Kidney tubule cell (primary cell): ENCODE measurements around the gene ORMDL1.

ENCODE experiments used
- DNase-seq: peaks from one replicate; pipeline ENCODE4 v3.0.0-alpha.2; 2018; ENCODE audit warnings: low spot score

Gene ORMDL1, protein sequence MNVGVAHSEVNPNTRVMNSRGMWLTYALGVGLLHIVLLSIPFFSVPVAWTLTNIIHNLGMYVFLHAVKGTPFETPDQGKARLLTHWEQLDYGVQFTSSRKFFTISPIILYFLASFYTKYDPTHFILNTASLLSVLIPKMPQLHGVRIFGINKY

DNA sequence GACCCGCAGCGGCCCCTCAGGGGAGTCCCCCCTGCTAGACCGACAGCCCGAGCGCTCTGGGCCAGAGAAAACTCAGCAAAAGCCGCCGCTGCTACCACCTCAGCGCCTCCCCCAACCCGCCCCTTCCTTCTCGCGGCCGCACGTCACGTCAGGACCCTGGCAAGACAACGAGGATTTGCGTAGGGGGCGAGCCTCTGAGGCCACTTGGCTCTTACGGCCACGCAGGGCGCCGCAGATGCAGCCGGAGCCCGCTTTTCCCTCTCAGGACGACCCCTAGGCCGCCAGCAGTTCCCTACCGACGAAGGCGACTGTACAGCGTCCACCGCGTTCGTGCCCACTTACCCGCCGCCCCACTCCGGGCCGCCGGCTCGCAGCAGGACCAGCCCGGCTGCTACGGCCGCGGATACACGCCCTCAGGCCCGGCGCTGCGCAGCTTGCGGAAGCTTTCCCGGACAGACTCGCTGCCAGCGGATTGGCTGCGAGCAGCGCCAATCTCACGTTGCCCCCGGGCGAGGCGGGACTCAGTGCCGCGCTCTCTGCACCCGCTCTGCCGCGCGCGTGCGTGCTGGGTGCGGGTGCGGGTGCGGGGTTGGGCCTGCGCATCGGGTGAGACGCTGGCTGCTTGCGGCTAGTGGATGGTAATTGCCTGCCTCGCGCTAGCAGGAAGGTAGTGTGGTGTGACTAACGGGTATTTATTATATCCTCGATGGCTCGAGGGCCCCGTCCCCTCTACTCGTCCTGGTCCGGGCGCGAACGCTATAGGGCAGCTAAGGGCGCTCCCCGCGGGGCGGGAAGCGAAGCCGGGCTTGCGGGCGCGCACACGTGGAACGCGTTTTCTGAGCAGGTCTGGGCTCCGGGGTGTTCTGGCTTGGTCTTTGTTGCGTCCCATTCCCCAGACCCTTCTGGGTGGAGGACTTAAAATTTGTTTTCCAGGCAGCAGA lies at the start of gene ORMDL1, which contains the start of gene PMS1:
TSS of gene ORMDL1 (minus strand) at position 413 of the 941 bp plus-strand sequence. CDS start 1,744 bp downstream, outside the sequence.
TSS of gene PMS1 (plus strand) at position 524 of the 941 bp plus-strand sequence. CDS start 7,360 bp downstream, outside the sequence.
- peak; percentile 97 for DNase-seq

DNA sequence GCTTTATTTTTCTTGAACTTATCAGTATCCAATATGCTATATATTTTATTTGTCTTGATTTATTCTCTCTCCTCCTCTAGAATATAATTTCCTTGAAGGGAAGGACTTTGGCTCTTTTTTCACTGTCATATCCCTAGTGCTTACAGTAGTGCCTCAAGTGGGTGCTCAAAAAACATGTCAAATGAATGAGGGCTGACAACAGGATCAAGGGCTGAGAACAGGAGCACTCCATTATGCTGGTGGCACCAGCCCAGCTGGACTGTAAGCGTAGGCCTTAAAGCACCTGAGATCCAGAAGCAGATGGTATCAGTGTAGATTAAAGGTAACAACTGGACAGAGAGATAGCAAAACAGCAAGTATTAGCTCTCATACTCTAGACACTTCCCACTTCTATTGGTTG lies 46.4 kb upstream of the ORMDL1 start:
- DNase-seq = no peak

DNA sequence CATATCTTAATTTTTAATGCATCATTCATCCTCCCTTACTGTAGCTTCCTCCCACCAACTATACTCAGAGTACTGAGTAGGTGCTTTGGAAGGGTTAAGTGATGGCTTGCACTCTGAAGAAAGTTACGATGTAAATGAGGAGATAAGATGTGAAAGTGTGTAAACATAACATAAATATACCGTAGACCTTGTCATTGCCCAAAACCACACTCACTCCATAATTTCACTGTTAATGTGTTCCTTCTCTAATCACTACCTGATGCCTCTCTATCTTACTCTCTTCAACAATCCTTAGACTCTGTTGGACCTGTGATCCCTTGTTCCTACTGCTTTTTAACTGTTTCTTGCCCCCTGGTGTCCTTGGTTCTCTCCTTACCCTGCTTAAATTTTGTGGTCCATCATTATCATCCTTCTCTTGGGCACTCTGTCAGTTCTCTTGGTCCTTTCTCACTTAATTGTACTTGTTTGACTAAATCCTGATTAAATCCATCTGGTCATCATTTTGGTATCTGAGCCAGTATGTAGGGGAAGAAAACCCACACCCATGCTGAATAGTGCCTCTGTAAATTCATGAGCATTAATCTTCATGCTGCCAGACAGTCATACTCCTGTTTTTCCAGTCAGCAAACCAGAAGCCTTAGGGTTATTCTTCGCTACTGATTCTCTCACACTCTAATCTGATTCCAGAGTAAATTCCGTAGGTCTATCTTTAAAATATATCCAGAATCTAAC lies 45.1 kb upstream of the ORMDL1 start:
- DNase-seq = no peak

- no peak for DNase-seq
Observed at GRCh38 chr2:189826039-189826438, 41.9 kb upstream of the ORMDL1 start.

- no peak for DNase-seq
Observed at GRCh38 chr2:189824694-189825396, 40.7 kb upstream of the ORMDL1 start.

- DNase-seq = no peak
Observed at GRCh38 chr2:189821953-189822748, 38.0 kb upstream of the ORMDL1 start.

DNA sequence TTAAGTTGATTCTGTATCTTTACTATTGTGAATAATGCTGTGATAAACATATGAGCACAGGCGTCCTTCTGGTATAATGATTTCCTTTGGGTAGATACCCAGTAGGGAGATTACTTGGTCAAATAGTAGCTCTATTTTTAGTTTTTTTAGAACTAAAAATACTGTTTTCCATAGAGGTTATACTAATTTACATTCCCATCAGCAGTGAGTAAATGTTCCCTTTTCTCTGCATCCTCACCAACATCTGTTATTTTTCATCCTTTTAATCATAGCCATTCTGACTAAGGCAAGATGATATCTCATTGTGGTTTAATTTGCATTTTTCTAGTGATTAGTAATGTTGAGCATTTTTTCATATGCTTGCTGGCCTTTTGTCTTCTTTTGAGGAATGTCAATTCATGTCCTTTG lies 35.2 kb upstream of the ORMDL1 start:
- DNase-seq = no peak

- no peak for DNase-seq
Observed at GRCh38 chr2:189818249-189819038, 34.3 kb upstream of the ORMDL1 start.

GRCh38 chr2:189803431-189803830 lies 19.3 kb upstream of the ORMDL1 start:
- DNase-seq = no peak

- DNase-seq = no peak
Observed at GRCh38 chr2:189802396-189802912, 18.3 kb upstream of the ORMDL1 start.

GRCh38 chr2:189799531-189799930 lies 15.4 kb upstream of the ORMDL1 start:
- peak; percentile 12 for DNase-seq

GRCh38 chr2:189799030-189799331 lies 14.8 kb upstream of the ORMDL1 start:
- no peak for DNase-seq

GRCh38 chr2:189798312-189799029 lies 14.3 kb upstream of the ORMDL1 start:
- DNase-seq = peak; percentile 35

- DNase-seq = no peak
Observed at GRCh38 chr2:189797902-189798301, 13.8 kb upstream of the ORMDL1 start.

GRCh38 chr2:189794310-189794709 lies 10.2 kb upstream of the ORMDL1 start:
- no peak for DNase-seq

DNA sequence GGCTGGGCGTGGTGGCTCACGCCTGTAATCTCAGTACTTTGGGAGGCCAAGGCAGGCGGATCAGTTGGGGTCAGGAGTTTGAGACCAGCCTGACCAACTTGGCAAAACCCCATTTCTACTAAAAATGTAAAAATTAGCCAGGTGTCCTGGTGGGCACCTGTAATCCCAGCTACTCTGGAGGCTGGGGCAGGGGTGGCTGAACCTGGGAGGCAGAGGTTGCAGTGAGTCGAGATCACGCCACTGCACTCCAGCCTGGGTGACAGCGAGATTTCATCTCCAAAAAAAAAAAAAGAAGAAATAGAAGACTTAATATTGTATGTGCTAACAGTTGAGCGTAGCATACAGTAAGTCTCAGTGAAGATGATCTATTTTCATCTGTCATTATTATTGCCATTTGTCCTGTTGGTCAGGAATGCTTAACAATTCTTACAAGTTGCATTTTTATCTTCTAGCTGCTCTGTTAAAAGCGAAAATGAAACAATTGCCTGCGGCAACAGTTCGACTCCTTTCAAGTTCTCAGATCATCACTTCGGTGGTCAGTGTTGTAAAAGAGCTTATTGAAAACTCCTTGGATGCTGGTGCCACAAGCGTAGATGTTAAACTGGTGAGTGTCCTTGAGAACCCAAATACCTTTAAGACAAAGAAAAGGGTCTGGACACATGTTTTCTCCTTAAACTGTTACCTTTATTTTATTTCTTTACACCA lies 7.4 kb upstream of the ORMDL1 start:
- DNase-seq = no peak

DNA sequence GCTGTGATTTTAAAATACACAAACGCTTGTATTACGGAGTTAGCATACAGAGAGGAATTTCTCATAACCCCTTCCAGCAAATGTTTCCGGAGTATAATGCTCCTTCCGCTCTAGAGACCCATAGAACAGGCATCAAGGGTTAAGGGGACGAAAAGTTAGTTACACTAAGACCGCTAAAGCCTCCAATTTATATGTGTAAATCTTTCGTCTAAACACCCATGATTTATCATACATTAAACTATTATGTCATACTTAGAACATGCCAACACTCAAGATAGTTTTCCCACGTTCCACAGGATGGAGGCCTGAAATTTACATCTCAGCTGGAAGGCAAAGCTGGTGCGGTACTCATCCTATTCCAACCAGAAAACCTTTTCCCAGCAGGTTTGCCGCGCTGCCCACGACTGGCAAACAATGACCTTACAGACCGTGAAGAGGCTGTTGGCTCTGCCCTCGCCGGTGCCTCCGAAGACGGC lies 650 bp downstream of the ORMDL1 start:
- DNase-seq = peak; percentile 44

- peak; percentile 12 for DNase-seq
Observed at GRCh38 chr2:189782221-189782671, 1.9 kb downstream of the ORMDL1 start.

DNA sequence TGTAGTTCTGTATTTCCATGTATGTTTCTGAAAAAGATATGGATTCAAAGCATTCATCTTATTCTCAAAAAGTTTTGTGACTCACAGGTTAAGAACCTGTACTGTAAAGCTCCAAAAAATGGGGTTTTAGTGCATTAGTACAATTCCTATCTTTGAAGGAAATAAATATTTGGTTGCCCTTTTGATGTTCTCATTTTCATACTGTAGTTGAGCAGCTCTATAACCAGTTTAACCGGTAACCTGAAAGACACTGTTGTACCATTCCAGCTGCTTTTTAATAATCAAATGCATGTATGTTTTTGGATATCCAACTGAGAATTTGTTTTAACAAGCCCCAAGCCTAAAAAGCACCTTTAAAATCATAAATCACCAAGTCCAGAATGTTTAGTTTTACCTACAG lies 11.9 kb downstream of the ORMDL1 start:
- DNase-seq = no peak
